Subcutaneous abdominal adipose tissue (tissue), 5 donors: ENCODE results near the gene VSTM2L.

Experiments used
- H3K27ac ChIP-seq: one replicate; pipeline ENCODE4 v1.7.0; 2013; ENCODE audit warnings: low read depth, mild to moderate bottlenecking, inconsistent platforms, low read length, moderate library complexity
- H3K27me3 ChIP-seq, 5 donors: one replicate each; pipeline ENCODE4 v1.7.0; 2013; ENCODE audit warnings: low read length in 5 of 5, inconsistent platforms in 1 of 5; ENCODE audit not compliant: control insufficient read depth in 5 of 5, insufficient read depth in 4 of 5
- H3K36me3 ChIP-seq, 5 donors: one replicate each; pipeline ENCODE4 v1.7.0; 2013; ENCODE audit warnings: low read length in 5 of 5; ENCODE audit not compliant: control insufficient read depth in 5 of 5, insufficient read depth in 5 of 5
- H3K4me1 ChIP-seq, 5 donors: one replicate each; pipeline ENCODE4 v1.7.0; 2013; ENCODE audit warnings: low read length in 5 of 5, mild to moderate bottlenecking in 3 of 5, moderate library complexity in 1 of 5; ENCODE audit not compliant: control insufficient read depth in 5 of 5, insufficient read depth in 5 of 5
- H3K4me3 ChIP-seq, 5 donors: one replicate each; pipeline ENCODE4 v1.7.0; 2013; ENCODE audit warnings: low read length in 5 of 5, low read depth in 1 of 5
- H3K9ac ChIP-seq, 5 donors: one replicate each; pipeline ENCODE4 v1.7.0; 2013; ENCODE audit warnings: low read length in 5 of 5, mild to moderate bottlenecking in 4 of 5, moderate library complexity in 3 of 5
- H3K9me3 ChIP-seq, 5 donors: one replicate each; pipeline ENCODE4 v1.7.0; 2013; ENCODE audit warnings: low read length in 5 of 5; ENCODE audit not compliant: control insufficient read depth in 5 of 5
- donor health status: healthy.
- donor health status: healthy.
- donor health status: healthy.
- donor health status: healthy.
- donor health status: healthy.

The VSTM2L gene

DNA sequence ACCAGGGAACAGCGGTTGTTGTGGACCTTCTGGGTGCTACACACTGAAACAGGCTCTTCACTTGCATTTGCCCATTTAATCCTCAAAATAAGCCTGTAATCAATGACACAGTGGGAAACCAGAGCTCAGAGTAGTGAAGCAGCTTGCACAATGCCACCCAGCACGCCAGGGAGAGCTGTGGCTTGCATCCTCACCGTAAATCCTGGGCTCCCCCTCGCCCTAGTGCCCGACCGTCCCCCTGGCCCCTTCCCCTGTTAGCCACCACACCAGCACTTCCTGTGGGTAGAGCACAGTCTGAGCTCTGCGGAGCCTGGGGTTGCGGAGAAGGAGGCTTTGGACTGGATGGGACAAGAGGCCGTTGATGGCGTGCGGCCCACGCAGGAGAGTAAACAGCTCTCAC, 14.5 kb downstream of the VSTM2L start:
- H3K4me1 ChIP-seq, result peaks cover 0 to 15% (median 11%) of the 10 kb centered on the region in 5 donors
- H3K27me3 ChIP-seq, result peaks cover 45 to 89% (median 66%) of the 10 kb centered on the region in 5 donors
- H3K4me3 ChIP-seq, result no peak overlapping the region
- H3K27ac ChIP-seq, result no peak overlapping the region
- no peaks in the 10 kb centered on the region for H3K9me3 ChIP-seq
- H3K9ac ChIP-seq, result no peak overlapping the region
- H3K36me3 ChIP-seq, result no peaks in the 10 kb centered on the region

DNA sequence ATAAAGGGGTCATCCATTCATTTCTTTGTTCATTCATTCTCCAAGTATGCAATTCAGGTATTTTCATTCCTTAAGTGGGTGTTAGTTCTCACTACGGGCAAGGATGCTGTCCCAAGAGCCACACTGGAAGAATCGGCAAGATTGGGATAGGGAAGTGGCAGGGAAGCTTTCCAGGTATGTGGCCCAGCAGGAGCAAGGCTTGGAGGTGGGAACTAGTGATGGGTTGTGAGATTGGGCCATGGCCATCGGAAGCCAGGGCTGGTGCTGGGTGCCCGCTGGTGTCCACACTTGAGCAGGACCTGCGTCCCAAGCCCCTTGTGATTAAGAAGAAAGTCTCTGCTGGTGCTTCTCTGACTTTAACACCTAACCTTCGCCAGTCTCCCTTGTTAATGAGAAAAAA, 15.1 kb downstream of the VSTM2L start:
- no peaks in the 10 kb centered on the region for H3K36me3 ChIP-seq
- H3K27ac ChIP-seq, result no peak overlapping the region
- H3K27me3 ChIP-seq, result peaks cover 42 to 86% (median 64%) of the 10 kb centered on the region in 5 donors
- H3K4me1 ChIP-seq, result peaks cover 0 to 15% (median 11%) of the 10 kb centered on the region in 5 donors
- no peaks in the 10 kb centered on the region for H3K9me3 ChIP-seq
- no peak overlapping the region for H3K4me3 ChIP-seq
- H3K9ac ChIP-seq, result no peak overlapping the region

DNA sequence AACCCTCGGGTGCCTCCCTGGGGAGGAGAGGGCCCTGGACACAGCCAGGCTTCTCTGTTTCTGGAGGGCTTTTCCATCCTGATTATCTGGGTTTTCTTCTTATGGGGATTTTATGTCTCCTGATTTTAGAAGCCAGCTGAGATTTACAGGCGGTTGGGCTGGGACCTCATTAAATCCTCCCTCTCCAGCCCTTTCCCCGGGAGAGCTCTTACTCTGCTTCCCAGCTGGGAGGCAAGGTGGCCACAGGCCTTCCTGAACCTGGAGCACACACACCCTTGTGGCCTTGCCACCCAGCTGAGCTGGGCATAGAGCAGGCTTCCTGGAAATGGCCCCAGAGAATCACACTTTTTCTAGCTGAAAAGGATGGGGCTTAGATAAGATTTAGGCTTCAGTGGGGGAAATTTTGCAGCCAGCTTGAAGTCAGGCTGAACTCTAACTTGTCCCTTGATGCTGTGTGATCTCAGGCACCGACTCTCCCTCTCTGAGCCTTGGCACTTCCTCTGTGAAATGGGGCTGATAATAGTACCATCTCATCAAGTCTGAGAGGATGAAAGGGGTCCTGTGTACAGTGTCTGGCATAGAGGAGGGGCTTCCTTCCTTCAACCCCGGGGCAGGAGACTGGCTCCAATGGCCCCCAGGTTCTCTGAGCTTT, 16.6 kb downstream of the VSTM2L start:
- H3K9ac ChIP-seq, result no peak overlapping the region
- H3K27ac ChIP-seq, result no peak overlapping the region
- H3K27me3 ChIP-seq, result peaks cover 30 to 71% (median 55%) of the 10 kb centered on the region in 5 donors
- peaks cover 0 to 13% (median 8%) of the 10 kb centered on the region in 5 donors for H3K4me1 ChIP-seq
- H3K4me3 ChIP-seq, result no peak overlapping the region
- no peaks in the 10 kb centered on the region for H3K36me3 ChIP-seq
- no peaks in the 10 kb centered on the region for H3K9me3 ChIP-seq

DNA sequence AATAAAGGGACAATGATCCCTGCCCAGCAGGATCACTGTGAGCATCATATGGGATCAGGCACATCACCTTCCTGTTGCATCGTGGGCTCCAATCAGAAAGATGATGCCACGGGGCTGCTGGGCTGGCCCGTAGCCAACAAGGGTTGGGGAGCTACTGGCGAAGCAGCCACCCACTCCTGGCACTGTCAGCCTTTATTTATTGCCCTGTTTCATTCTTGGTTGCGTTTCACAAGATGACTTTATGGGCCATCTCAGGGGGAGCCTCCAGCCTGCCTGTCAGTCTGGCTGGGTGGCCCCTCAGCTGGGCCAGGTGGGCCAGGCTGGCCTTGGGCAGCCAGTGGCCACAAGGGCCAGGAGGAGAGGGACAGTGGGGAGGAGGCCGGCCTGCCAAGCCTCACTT, 17.3 kb downstream of the VSTM2L start:
- Histone ChIP-seq H3K36me3 (no peaks in the 10 kb centered on the region), H3K27me3 (peaks cover 22 to 65% (median 48%) of the 10 kb centered on the region in 5 donors), H3K9me3 (no peaks in the 10 kb centered on the region), H3K4me3 (no peak overlapping the region), H3K27ac (no peak overlapping the region), H3K9ac (no peak overlapping the region), H3K4me1 (peaks cover 0 to 6% (median under 1%) of the 10 kb centered on the region in 5 donors)

DNA sequence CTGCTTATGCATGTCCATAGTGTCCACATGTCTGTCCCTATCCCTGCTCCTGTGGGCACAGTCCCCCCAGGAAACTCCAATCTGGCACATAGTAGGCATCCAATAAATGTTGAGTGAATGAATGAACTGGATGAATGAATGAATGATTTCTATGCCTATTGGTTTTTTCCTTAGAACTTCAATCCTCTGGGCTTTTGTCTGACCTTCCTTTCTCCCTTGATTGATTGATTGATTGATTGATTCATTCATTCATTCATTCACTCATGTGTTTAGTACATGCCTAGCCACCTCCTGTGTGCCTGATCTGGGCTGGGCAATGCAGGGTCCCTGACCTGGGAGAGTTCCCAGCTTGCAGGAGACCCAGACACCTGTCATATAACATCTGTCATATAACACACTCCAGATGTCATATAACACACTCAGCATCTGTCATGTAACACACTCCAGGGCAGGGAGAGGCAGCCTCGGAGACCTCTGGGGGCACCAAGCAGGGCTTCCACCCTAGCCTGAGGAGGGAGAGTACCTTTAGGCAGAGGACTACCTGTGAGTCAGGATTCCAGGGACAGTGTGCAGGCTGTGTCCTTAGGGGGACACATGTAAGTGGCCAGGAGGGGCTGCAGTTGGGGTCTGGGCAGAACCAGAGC, 17.9 kb downstream of the VSTM2L start:
- no peak overlapping the region for H3K4me3 ChIP-seq
- no peak overlapping the region for H3K9ac ChIP-seq
- peaks cover 19 to 65% (median 44%) of the 10 kb centered on the region in 5 donors for H3K27me3 ChIP-seq
- H3K9me3 ChIP-seq, result no peaks in the 10 kb centered on the region
- H3K36me3 ChIP-seq, result no peaks in the 10 kb centered on the region
- no peak overlapping the region for H3K27ac ChIP-seq
- H3K4me1 ChIP-seq, result peaks cover 0 to 4% (median 0%) of the 10 kb centered on the region in 5 donors

GRCh38 chr20:37921341-37921929, 18.5 kb downstream of the VSTM2L start:
- Histone ChIP-seq H3K4me1 (no peaks in the 10 kb centered on the region), H3K4me3 (no peak overlapping the region), H3K27ac (no peak overlapping the region), H3K9ac (no peak overlapping the region), H3K27me3 (peaks cover 12 to 59% (median 38%) of the 10 kb centered on the region in 5 donors), H3K36me3 (no peaks in the 10 kb centered on the region), H3K9me3 (no peaks in the 10 kb centered on the region)

DNA sequence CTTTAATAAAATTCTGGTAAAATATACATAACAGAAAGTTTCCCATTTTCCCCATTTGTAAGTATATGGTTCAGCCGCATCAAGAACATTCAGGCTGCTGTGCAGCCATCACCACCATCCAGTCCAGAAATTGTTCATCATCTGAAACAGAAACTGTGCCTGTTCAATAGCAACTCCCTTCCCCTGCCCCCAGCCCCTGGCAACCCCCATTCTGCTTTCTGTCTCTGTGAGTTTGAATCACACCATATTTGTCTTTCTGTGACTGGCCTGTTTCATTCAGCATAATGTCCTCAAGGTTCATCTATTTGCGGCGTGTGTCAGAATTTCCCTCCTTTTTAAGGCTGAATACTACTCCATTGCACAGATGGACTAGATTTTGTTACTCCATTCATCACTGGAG, 19.1 kb downstream of the VSTM2L start:
- Histone ChIP-seq H3K27ac (no peak overlapping the region), H3K4me3 (no peak overlapping the region), H3K4me1 (no peaks in the 10 kb centered on the region), H3K27me3 (peaks cover 10 to 58% (median 36%) of the 10 kb centered on the region in 5 donors), H3K9me3 (no peaks in the 10 kb centered on the region), H3K9ac (no peak overlapping the region), H3K36me3 (no peaks in the 10 kb centered on the region)

GRCh38 chr20:37925265-37926165, 22.6 kb downstream of the VSTM2L start:
- H3K9me3 ChIP-seq, result no peaks in the 10 kb centered on the region
- no peak overlapping the region for H3K9ac ChIP-seq
- no peaks in the 10 kb centered on the region for H3K36me3 ChIP-seq
- H3K27me3 ChIP-seq, result peaks cover 11 to 32% (median 21%) of the 10 kb centered on the region in 5 donors
- H3K4me3 ChIP-seq, result no peak overlapping the region
- H3K4me1 ChIP-seq, result no peaks in the 10 kb centered on the region
- H3K27ac ChIP-seq, result no peak overlapping the region

DNA sequence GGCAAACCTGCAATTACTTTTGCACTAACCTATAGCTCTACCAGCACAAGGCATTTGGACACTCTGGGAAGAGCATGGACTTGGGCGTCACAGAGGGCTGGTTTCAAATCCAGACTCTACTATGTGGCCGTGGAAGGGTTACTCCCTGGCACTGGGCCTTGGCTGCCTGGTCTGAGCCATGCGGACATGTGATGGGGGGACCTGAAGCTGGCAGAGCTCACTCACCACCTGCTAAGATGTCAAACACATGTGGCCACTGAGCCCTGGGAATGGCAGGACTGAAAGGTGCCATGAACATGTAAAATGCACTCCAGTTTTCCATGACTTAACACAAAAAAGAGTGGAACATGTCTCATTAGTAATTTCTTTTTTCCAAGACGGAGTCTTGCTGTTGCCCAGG, 23.7 kb downstream of the VSTM2L start:
- Histone ChIP-seq H3K9ac (no peak overlapping the region), H3K4me3 (no peak overlapping the region), H3K27ac (no peak overlapping the region), H3K36me3 (no peaks in the 10 kb centered on the region), H3K27me3 (peaks cover 11 to 30% (median 24%) of the 10 kb centered on the region in 5 donors), H3K4me1 (no peaks in the 10 kb centered on the region), H3K9me3 (no peaks in the 10 kb centered on the region)
